Measurements from ENCODE around the gene PID1. TPM values are rescaled to one million over a fixed set of nuclear protein-coding genes. Genes with fewer than 3 reads are reported as not detected.
A peak's percentile ranks its signal among the peaks of the same experiment; 100 is the strongest.

PID1 gene
- total RNA-seq, 1 donor from 2014 or later, result 10.7 TPM

- TF ChIP-seq CTCF (IDR thresholded peaks at IDR 0.05; ENCODE audit: insufficient read depth, low read depth, low read length) (no peak), EZH2 (IDR thresholded peaks at IDR 0.05; ENCODE audit: insufficient read depth, low read length) (no peak)
- Histone ChIP-seq H3K4me3 (ENCODE audit: insufficient read depth, low read depth, low read length) (no peak overlapping the region), H3K27ac (ENCODE audit: low read depth, low read length) (no peak overlapping the region), H3K4me2 (ENCODE audit: low read length) (no peak overlapping the region), H3K9me3 (ENCODE audit: insufficient read depth, low read depth, low read length) (no peaks in the 10 kb centered on the region), H4K20me1 (ENCODE audit: insufficient read depth, low read length) (no peaks in the 10 kb centered on the region), H3K79me2 (ENCODE audit: insufficient read depth, low read length) (no peaks in the 10 kb centered on the region), H3K4me1 (ENCODE audit: insufficient read depth, low read length) (no peaks in the 10 kb centered on the region), H3K27me3 (ENCODE audit: insufficient read depth, low read length) (no peaks in the 10 kb centered on the region), H3K36me3 (ENCODE audit: insufficient read depth, low read length) (no peaks in the 10 kb centered on the region), H3K9ac (ENCODE audit: low read length) (no peak overlapping the region), H2AFZ (ENCODE audit: low read depth, low read length) (no peak overlapping the region)
- peaks cover 16% of the 10 kb centered on the region for H3K9me3 Mint-ChIP-seq (ENCODE audit: unreplicated experiment)
- H3K4me1 Mint-ChIP-seq (ENCODE audit: low read depth, unreplicated experiment), result no peaks in the 10 kb centered on the region
- no peak overlapping the region for H3K4me3 Mint-ChIP-seq (ENCODE audit: unreplicated experiment)
- peaks cover 5% of the 10 kb centered on the region for H3K36me3 Mint-ChIP-seq (ENCODE audit: low read depth, unreplicated experiment)
- DNase-seq (ENCODE audit: low read depth) (no peak), FAIRE-seq (no peak)
- H3K27ac Mint-ChIP-seq (ENCODE audit: unreplicated experiment), result no peak overlapping the region
- H3K27me3 Mint-ChIP-seq (ENCODE audit: low read depth, unreplicated experiment), result no peaks in the 10 kb centered on the region
These were observed 32.1 kb downstream of the PID1 start for GRCh38 chr2:229239021-229239420.

GRCh38 chr2:229237270-229237669, 33.8 kb downstream of the PID1 start:
- no peak overlapping the region for H3K27ac ChIP-seq (ENCODE audit: low read depth, low read length)
- FAIRE-seq (no peak), DNase-seq (ENCODE audit: low read depth) (no peak)
- no peak for TF ChIP-seq EZH2 (IDR thresholded peaks at IDR 0.05; ENCODE audit: insufficient read depth, low read length)
- TF ChIP-seq CTCF (IDR thresholded peaks at IDR 0.05; ENCODE audit: insufficient read depth, low read depth, low read length), result no peak
- Mint-ChIP-seq H3K4me3 (ENCODE audit: unreplicated experiment) (no peak overlapping the region), H3K27ac (ENCODE audit: unreplicated experiment) (no peak overlapping the region), H3K27me3 (ENCODE audit: low read depth, unreplicated experiment) (no peaks in the 10 kb centered on the region), H3K36me3 (ENCODE audit: low read depth, unreplicated experiment) (peaks cover 5% of the 10 kb centered on the region), H3K4me1 (ENCODE audit: low read depth, unreplicated experiment) (no peaks in the 10 kb centered on the region), H3K9me3 (ENCODE audit: unreplicated experiment) (peaks cover 7% of the 10 kb centered on the region)
- no peaks in the 10 kb centered on the region for H3K79me2 ChIP-seq (ENCODE audit: insufficient read depth, low read length)
- H3K4me2 ChIP-seq (ENCODE audit: low read length), result no peak overlapping the region
- H2AFZ ChIP-seq (ENCODE audit: low read depth, low read length), result no peak overlapping the region
- H3K9me3 ChIP-seq (ENCODE audit: insufficient read depth, low read depth, low read length), result no peaks in the 10 kb centered on the region
- H3K4me1 ChIP-seq (ENCODE audit: insufficient read depth, low read length), result no peaks in the 10 kb centered on the region
- no peaks in the 10 kb centered on the region for H3K27me3 ChIP-seq (ENCODE audit: insufficient read depth, low read length)
- H3K36me3 ChIP-seq (ENCODE audit: insufficient read depth, low read length), result no peaks in the 10 kb centered on the region
- H3K9ac ChIP-seq (ENCODE audit: low read length), result no peak overlapping the region
- no peaks in the 10 kb centered on the region for H4K20me1 ChIP-seq (ENCODE audit: insufficient read depth, low read length)
- H3K4me3 ChIP-seq (ENCODE audit: insufficient read depth, low read depth, low read length), result no peak overlapping the region

- Histone ChIP-seq H3K4me3 (ENCODE audit: insufficient read depth, low read depth, low read length) (no peak overlapping the region), H3K9me3 (ENCODE audit: insufficient read depth, low read depth, low read length) (no peaks in the 10 kb centered on the region), H3K36me3 (ENCODE audit: insufficient read depth, low read length) (no peaks in the 10 kb centered on the region), H3K27me3 (ENCODE audit: insufficient read depth, low read length) (no peaks in the 10 kb centered on the region), H3K79me2 (ENCODE audit: insufficient read depth, low read length) (no peaks in the 10 kb centered on the region), H3K9ac (ENCODE audit: low read length) (no peak overlapping the region), H3K27ac (ENCODE audit: low read depth, low read length) (no peak overlapping the region), H3K4me2 (ENCODE audit: low read length) (no peak overlapping the region), H3K4me1 (ENCODE audit: insufficient read depth, low read length) (no peaks in the 10 kb centered on the region), H4K20me1 (ENCODE audit: insufficient read depth, low read length) (no peaks in the 10 kb centered on the region), H2AFZ (ENCODE audit: low read depth, low read length) (no peak overlapping the region)
- Mint-ChIP-seq H3K4me1 (ENCODE audit: low read depth, unreplicated experiment) (no peaks in the 10 kb centered on the region), H3K36me3 (ENCODE audit: low read depth, unreplicated experiment) (peaks cover 3% of the 10 kb centered on the region), H3K9me3 (ENCODE audit: unreplicated experiment) (no peaks in the 10 kb centered on the region), H3K27ac (ENCODE audit: unreplicated experiment) (no peak overlapping the region), H3K27me3 (ENCODE audit: low read depth, unreplicated experiment) (no peaks in the 10 kb centered on the region), H3K4me3 (ENCODE audit: unreplicated experiment) (no peak overlapping the region)
- TF ChIP-seq EZH2 (IDR thresholded peaks at IDR 0.05; ENCODE audit: insufficient read depth, low read length), result no peak
- no peak for TF ChIP-seq CTCF (IDR thresholded peaks at IDR 0.05; ENCODE audit: insufficient read depth, low read depth, low read length)
- DNase-seq (ENCODE audit: low read depth) (peak; percentile 16), FAIRE-seq (no peak)
These were observed 35.8 kb downstream of the PID1 start for GRCh38 chr2:229235131-229235914.
